SH-SY5Y (cell line): ENCODE results near the gene E2F4.

Experiments used
- GATA2 ChIP-seq: IDR thresholded peaks from 2 replicates; pipeline ENCODE4 v1.6.1; 2011; ENCODE audit warnings: mild to moderate bottlenecking, low read depth, low read length
- GATA3 ChIP-seq: IDR thresholded peaks from 2 replicates; pipeline ENCODE4 v1.6.1; 2011; ENCODE audit warnings: low read depth, mild to moderate bottlenecking, low read length, moderate library complexity

- TF ChIP-seq GATA2 (no peak), GATA3 (no peak)
These were observed 12.1 kb downstream of the E2F4 start for GRCh38 chr16:67204076-67204475.
